Stimulated activated naive CD4-positive, alpha-beta T cell treated with Interleukin-2 at 50 U/mL for 16 hours (primary cell): ENCODE measurements around the gene FLYWCH1.

ENCODE experiments used
- DNase-seq: peaks from one replicate; lab custom pipeline; 2025; lab: John Stamatoyannopoulos, UW

Gene FLYWCH1

DNA sequence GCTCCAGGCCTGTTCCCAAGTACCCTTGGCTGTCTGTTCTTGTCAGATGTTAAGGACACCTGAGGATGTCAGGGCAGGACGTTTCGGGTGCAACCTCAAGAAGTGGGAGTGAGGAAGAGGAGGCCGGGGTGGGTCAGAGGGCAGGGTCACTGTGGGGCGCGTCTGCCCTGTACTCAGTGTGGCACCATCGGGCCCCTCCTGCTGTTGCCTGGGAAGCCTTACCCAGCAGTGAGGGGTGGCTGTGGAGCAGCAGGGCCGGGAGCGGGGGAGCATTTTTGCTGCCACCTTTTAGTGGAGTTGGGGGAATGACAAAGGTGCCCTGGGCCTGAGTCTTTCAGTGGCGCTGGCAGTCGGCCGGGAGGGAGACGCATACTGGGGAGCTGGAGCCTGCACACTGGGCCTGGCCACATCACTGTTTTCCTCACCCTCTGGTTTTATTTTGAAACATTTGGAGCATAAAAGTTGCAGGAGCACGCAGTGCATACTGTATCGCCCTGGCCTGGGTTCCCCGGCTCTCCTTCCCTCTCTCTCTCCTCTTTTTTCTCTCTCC is 11.1 kb upstream of the FLYWCH1 start:
- no peak for DNase-seq

DNA sequence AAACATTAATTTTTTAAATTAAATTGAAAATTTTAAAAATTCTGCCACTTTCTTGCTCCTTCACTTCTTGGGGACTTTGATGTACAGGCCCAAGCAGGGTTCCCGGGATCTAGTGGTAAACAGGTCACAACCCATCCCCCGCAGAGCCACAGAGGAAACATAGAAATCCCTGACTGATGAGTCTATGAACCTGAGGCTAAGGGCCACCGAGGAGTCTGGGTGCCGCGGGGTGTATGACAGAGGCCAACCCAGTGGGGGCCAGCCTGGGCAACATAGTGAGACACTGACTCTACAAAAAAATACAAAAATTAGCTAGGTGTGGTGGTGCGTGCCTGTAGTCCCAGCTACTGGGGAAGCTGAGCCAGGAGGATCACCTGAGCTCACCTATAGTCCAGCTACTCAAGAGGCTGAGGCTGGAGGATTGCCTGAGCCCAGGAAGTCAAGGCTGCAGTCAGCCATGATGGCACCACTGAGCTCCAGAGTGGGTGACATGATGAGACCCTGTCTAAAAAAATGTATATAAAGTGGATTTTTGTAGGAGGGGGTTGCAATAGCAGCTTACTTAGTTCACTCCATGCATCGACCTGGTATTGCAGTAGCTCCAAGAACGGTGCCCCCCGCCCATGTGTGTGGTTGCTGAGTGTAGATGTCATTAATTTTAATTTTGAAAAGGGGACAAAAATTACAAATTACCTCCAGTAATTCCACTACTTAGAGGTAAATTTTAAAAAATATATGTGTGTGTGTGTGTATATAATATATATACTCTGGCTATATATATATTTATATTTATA is 9.2 kb upstream of the FLYWCH1 start:
- no peak for DNase-seq

DNA sequence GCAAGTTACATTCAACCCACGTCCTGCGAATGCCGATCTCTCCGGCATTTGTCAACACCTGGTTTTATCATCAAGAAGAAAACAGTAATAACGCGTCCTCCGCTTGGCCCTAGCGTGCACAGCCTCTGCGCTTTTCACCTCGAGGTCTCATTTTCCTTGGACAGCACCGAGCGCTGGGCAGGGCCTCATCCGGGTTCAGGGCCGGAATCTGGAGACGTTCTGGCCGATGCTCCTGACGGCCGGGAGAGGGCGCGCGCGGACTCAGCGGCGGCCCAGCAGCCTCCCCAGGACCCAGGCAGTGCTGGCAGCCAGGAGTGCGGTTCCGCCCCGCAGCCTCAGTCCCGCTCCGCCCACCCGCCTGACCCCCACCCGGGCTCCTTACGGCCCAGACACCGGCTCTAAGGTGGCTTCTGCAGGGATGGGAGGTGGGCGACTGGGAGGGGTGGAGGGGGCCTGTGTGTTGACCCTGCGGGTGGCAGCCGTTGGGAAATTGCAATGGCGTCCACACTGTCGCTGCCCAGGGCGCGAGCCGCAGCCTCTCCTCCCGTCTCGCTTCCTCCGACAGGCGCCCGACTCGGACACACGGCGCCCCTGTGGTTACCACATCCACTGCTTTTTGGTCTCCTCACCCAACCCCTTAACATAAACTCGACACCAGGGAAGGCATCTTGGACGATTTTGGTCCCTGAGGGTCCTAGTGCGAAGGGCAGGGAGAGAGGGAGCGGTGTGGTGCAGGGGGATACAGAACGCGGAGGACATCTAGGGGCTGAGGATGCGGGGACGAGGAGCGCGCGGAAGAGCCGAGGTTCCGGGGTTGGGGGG is 7.4 kb upstream of the FLYWCH1 start:
- DNase-seq = peak; percentile 70

DNA sequence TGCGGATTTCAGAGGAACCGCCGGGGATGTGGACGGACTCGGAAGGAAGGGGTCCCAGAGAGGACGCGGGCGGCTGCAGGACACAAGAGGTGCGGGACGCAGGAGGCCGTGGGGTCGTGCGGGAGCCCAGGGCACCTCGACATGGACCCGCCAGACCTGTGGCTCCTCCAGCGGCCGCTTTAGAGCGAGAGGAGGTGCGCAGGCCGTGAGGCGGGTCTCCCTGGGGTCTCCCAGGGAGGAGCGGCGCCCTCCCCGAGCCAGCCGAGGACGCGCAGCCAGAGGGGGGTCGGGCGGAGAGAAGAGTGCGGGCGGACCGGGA is 6.8 kb upstream of the FLYWCH1 start:
- no peak for DNase-seq

DNA sequence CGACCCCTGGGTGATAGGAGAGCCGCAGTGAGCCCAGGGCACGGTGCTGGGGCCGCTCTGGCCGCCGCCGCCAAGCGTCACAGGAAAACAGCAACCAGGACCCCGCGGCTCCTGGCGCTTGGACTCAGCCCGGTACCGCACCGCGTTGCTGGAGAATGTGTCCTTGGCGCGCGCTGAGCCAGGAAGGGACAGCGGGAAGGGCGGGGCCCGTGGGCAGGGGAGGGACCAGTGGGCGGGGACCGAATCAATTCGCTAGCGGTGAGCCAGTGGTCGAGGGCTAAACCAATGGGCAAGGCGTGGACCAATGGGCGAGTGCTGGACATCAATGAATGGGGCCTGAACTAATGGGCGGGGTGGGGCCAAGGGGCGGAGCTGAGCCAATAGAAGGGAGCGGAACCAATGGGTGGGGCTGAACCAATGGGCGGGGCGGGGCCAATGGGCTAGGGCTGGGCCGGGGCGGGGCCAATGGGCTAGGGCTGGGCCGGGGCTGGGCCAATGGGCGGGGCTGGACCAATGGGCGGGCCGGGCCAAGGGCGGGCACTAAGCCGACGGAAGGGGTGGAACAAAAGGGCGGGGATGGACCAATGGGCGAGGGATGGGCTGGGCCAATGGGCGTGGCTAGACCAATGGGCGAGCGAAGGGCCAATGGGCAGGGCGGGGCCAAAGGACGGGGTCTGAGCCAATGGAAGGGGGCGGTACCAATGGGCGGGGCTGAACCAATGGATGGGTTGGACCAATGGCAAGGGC is 6.3 kb upstream of the FLYWCH1 start:
- DNase-seq = peak; percentile 94

DNA sequence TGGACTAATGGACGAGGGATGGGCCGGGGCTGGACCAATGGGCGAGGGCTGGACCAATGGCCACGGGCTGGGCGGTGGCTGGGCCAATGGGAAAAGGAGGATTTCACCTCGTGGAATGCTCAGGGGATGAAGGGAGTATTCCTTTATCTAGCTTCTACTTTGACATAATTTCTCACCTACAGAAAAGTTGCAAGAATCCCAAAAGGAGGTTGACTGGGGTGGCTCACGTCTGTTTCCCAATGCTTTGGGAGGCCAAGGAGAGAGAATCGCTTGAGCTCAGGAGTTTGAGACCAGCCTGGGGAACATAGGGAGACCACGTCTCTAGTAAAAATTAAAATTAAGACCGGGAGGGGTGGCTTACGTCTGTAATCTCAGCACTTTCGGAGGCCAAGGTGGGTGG is 5.7 kb upstream of the FLYWCH1 start:
- no peak for DNase-seq

DNA sequence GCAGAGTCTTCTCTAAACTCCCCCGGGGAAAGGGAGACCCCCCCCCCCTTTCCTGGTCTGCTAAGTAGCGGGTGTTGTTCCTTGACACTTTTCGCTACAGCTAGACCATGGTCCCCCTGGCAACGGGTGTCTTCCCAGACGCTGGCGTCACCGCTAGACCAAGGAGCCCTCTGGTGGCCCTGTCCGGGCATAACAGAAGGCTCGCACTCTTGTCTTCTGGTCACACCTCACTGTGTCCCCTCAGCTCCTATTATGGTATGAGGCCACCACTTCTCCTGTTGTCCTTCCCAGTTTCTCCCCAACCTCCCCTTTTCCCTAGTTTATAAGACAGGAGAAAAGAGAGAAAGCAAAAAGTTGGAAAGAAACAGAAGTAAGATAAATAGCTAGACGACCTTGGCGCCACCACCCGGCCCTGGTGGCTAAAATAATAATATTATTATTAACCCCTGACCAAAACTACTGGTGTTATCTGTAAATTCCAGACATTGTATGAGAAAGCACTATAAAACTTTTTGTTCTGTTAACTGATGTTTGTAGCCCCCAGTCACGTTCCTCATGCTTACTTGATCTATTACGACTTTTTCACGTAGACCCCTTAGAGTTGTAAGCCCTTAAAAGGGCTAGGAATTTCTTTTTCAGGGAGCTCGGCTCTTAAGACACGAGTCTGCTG is 4.5 kb upstream of the FLYWCH1 start:
- peak; percentile 21 for DNase-seq

DNA sequence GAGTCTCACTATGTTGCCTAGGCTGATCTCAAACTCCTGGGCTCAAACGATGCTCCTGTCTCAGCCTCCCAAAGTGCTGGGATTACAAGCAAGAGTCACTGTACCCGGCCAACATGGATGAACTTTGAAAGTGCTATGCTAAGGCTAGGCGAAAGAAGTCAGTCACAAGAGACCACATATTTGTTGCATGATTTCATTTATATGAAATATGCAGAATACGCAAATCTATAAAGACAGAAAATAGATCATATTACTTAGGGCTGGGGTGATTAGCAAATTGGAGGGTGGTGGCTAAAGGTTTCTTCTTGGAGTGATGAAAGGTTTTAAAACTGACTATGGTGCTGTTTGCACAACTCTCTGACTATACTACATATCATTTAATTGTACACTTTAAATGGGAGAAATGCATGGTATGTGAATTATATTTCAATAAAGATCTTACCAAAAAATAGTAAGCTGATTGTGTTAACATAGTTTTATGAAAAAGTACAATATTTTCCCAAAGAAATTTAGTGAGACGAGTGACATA is 1.2 kb upstream of the FLYWCH1 start:
- DNase-seq = no peak

DNA sequence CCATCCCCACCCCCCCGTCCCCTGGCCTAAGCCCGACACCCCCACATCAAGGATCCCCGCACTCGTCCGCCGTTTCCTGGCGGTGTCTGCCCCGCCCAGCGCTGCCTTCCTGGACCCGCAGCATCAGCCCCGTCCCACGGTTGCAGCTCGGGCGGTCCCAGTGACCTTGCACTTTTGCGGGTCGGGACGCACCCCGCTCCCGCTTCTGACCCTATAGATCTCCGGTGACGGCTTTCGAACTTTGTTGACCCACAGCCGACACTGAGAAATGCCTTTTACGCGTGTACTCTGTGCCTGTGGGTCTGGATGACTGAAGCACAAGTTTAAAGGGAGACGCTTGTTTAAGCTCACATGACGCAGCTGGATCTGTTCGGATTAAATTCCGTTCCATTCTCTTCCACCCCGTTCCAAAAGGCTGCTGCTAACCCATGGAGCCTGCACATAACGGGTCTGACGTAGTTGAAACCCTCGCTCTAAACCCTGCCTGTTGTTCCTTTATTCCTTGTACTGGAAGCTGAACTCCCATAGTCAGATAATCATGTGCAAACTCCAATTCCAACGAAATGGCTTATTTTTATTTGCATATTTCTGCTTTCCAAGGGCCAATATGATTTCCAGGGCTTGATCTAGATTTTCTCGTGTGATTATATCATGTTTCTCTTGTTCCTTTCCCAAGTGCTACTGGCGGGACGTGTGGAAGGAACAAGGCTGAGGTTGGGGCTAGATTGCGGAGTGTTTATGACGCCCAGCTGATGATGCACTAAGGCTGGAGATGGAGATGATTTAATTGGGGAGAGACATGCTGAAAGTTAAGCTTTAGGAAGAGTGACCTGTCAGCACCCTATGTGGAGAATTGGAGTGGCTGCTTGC is 834 bp downstream of the FLYWCH1 start:
- DNase-seq = peak; percentile 17

DNA sequence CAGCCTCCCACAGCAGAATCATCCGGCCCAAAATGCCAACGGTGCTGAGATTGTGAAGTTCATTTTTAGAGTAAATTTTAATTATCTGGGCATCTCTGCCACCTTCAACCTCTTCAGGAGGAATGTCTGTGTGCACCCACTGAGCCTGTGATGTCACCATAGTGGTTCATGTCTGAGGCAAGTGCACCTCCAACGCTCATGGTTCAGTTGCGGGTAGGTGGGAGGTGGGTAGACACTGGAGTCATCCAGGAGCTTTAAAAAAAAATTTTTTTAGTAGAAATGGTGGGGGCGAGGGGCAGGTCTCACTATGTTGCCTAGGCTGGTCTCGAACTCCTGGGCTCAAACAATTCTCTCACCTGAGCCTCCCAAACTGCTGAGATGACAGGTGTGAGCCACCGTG is 1.9 kb downstream of the FLYWCH1 start:
- DNase-seq = peak; percentile 19

DNA sequence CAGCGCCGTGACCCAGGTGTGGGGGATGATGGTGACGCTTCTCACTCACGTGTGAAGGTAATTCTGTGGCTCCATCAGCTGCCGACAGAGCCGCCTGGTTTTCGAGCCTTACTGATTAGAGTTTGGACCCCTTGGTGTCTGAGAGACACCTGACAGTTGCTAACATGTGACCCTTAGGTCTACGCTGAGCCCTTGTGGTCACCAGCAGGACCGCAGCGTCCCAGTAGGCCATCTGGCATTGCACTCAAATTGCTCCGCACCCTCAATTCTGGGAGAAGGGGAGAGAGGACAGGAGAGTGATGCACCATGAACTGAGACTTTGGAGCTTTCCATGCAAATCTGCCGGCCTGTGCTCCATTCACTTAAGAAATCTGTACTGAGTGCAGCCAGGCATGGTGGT is 2.5 kb downstream of the FLYWCH1 start:
- DNase-seq = no peak

DNA sequence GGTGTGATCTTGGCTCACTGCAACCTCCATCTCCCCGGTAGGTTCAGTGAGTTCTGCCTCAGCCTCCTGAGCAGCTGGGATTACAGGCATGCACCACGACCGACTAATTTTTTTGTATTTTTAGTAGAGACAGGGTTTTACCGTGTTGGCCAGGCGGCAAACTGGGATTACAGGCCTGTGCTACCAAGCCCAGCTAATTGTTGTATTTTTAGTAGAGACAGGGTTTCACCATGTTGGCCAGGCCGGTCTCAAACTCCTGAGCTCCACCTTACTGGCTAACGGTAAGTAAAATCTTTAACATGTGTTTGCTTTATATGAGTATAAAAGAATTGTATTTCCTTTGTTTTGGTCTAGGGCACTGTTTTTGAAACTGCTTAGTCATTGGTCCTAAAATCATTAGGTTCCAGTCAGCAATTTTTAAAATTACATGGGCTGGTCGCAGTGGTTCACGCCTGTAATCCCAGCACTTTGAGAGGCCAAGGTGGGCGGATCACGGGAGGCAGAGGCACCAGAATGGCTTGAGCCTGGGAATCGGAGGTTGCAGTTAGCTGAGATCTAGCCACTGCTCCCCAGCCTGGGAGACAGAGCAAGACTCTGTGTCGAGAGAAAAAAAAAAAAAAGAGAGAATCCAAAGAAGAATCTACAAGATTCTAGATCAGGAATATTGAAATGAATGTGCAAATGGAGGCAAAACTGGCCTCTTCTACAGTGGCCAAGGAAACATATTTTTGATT is 3.6 kb downstream of the FLYWCH1 start:
- DNase-seq = no peak

DNA sequence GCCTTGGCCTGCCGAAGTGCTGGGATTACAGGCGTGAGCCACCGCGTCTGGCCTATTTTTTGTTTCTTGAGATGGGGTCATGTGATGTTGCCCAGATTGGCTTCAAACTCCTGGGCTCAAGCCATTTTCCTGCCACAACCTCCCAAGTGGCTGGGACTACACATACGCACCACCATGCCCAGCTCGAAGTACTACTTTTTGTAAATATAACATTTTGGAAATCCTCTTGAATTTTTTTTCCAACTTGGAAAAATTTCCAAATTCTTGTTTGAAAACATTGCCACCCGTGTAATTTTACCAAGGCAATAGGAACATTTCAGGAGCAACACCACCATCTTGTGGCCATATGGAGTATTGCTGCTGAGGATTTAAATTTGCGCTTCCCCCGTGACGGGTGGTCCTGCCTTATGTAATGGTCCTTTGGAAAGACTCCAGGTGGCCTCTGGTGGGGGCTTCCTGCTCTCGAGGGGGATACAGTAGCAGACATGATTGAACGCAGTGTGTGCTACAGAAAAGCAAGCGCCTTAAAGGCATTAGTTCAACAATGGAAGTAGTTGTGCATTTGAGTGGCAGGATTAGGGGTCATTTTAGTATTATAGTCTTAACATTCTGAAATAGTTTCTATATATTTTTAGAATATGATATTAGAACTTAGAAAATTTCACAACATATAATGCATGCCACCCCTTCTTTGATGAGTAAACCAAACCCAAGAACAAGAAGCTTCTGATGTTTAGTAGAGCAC is 8.0 kb downstream of the FLYWCH1 start:
- peak; percentile 29 for DNase-seq

DNA sequence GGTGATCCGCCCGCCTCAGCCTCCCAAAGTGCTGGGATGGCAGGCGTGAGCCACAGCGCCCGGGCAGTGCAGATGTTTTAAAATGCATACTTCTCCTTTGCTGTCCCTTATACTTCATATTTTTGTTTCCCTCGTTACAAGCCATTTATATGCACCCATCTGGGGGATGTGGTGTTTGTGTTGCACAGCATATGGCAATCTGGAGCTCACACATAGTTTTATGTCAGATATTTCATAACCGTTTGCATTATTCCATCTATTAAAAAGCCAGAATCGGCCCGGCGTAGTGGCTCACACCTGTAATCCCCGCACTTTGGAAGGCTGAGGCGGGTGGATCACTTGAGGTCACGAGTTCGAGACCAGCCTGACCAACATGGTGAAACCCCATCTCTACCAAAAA is 11.8 kb downstream of the FLYWCH1 start:
- DNase-seq = no peak

DNA sequence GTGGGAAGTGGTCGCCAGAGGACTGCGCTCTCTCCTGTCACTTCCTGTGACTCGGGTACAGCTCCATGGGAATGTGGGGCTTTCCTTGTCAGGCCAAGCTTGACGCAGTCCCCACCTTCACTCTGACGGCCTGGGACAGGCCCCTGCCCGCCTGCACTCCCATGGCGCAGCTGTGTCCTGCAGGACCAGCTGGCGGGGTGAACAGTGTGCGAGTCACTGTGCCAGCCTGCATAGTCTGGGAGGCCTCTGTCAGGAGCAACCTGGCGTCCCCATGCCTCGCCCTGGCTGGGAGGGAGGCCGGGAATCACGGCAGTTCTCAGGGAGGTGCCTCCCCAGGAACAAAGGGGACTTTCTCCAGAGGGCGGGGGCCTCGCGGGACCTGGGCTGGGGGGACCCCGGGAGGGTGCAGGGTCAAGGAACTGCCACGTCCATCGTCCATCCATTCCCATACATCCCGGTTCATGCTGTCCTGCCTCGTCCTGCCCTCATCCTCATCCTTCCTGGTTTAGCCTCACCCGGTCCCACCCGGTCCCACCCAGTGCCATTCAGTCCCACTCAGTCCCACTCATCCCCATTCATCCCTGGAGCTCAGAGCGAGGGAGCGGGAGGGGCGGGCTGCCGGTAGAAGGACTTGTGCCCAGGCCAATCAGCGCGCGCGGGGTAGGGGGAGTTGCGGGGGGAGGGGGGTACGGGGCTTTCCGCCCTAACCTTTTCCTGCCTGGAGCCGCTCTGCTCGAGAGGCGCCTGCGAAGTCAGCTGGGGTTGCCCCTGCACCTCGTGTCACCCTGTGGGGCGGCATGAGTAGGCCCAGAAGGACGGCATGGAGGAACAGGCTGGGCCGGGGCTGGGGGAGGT is 13.4 kb downstream of the FLYWCH1 start:
- DNase-seq = no peak

DNA sequence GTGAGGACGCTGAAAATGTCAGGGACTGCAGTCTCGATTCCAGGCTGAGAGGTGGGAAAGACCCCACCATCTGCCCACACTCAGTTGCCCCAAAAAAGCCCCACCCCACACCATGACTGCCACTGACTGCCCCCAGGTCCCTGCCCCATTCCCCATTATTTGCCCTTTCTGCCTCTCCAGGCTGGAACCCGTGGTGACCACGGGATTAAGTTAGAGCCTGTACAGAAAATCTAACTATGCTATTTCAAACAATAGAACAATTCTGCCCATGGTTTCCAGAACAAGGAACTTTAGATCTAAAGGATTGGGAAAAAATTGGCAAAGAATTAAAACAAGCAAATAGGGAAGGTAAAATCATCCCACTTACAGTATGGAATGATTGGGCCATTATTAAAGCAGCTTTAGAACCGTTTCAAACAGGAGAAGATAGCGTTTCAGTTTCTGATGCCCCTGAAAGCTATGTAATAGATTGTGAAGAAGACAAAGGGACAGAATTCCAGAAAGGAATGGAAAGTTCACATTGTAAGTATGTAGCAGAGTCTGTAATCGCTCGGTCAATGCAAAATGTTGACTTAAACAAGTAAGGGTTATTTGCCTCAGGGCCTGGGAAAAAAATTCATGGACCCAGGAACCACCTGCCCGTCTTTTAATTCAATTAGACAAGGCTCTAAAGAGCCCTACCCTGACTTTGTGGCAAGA is 14.4 kb downstream of the FLYWCH1 start:
- DNase-seq = no peak

DNA sequence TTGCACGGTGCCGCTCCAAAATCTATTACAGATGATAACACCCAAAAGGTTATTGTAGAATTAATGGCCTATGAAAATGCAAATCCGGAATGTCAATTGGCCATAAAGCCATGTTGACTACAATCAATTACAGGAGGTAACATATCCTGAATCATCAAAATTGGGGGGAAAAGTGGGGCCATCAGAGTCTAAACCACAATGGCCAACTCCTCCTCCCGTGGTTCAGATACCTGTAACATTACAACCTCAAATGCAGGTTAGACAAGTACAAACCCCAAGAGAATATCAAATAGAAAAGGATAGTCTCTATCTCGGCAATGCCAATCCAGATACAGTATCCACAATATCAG is 14.9 kb downstream of the FLYWCH1 start:
- DNase-seq = no peak
